Measurements from ENCODE around the gene PPM1A. TPM values are rescaled to one million over a fixed set of nuclear protein-coding genes. Genes with fewer than 3 reads are reported as not detected.

Gene PPM1A
- total RNA-seq, 1 experiment from 2014 or later: 69.3 TPM

- Histone ChIP-seq H2AFZ (ENCODE audit: low read length) (no peak overlapping the region), H3K27me3 (ENCODE audit: low read length) (no peaks in the 10 kb centered on the region), H3K27ac (ENCODE audit: low read length) (no peak overlapping the region), H3K4me2 (ENCODE audit: low read length) (no peak overlapping the region), H3K9me2 (replicated peaks; ENCODE audit: low read length) (no peaks in the 10 kb centered on the region), H3K9me3 (ENCODE audit: low read length) (no peaks in the 10 kb centered on the region), H3K36me3 (ENCODE audit: low read depth, low read length) (0 out of 2 replicates have a peak, but pooled peaks cover 3% of the 10 kb centered on the region), H3K9ac (ENCODE audit: low read length) (no peak overlapping the region), H3K4me3 (ENCODE audit: low read length) (no peak overlapping the region), H3K79me2 (ENCODE audit: low read length) (peaks cover 81% of the 10 kb centered on the region), H4K20me1 (ENCODE audit: low read length) (peaks cover 30% of the 10 kb centered on the region), H3F3A (ENCODE audit: low read length, unreplicated experiment) (no peaks in the 10 kb centered on the region), H3K4me1 (ENCODE audit: insufficient read depth, low read length) (peaks cover 8% of the 10 kb centered on the region; the same call in 1 of the 2 replicates)
- no TSS peak for BruUV-seq (replicated peaks)
- ChIA-PET CTCF (no interaction called here), POLR2A (ENCODE audit: unreplicated experiment) (interaction anchor here (0.7 kb wide), 1 partner anchor 482 kb away, joined by 3 read pairs; no protein-coding TSS in a partner anchor)
- intact Hi-C loops (cut with micrococcal nuclease): no loop called here
- DNase-seq (no peak), ATAC-seq (no peak)
- no peak for TF ChIP-seq EZH2phosphoT487 (IDR thresholded peaks at IDR 0.05; ENCODE audit: borderline replicate concordance, low read length)
- no peak for TF ChIP-seq CTCF (conservative IDR thresholded peaks at IDR 0.05; ENCODE audit: low read depth, low read length)
- TF ChIP-seq EZH2 (IDR thresholded peaks at IDR 0.05; ENCODE audit: low read length, unreplicated experiment): no peak
Measured at GRCh38 chr14:60273956-60274355, 24.9 kb downstream of the PPM1A start.

- no peak overlapping the region for H3K4me2 ChIP-seq (ENCODE audit: low read length)
- H3K4me1 ChIP-seq (ENCODE audit: insufficient read depth, low read length): peaks cover 8% of the 10 kb centered on the region; the same call in 1 of the 2 replicates
- peaks cover 76% of the 10 kb centered on the region for H3K79me2 ChIP-seq (ENCODE audit: low read length)
- no peak for DNase-seq
- ChIA-PET POLR2A (ENCODE audit: unreplicated experiment) (interaction anchor here (0.6 to 0.7 kb wide), 3 partner anchors 8 to 482 kb away, joined by 3 to 9 read pairs (median 3); no protein-coding TSS in a partner anchor), CTCF (no interaction called here)
- no peaks in the 10 kb centered on the region for H3K27me3 ChIP-seq (ENCODE audit: low read length)
- H4K20me1 ChIP-seq (ENCODE audit: low read length): peaks cover 30% of the 10 kb centered on the region
- no peaks in the 10 kb centered on the region for H3K9me2 ChIP-seq (replicated peaks; ENCODE audit: low read length)
- H3K9ac ChIP-seq (ENCODE audit: low read length): no peak overlapping the region
- ATAC-seq: no peak
- no peak overlapping the region for H3K4me3 ChIP-seq (ENCODE audit: low read length)
- TF ChIP-seq EZH2 (IDR thresholded peaks at IDR 0.05; ENCODE audit: low read length, unreplicated experiment) (no peak), CTCF (conservative IDR thresholded peaks at IDR 0.05; ENCODE audit: low read depth, low read length) (no peak), EZH2phosphoT487 (IDR thresholded peaks at IDR 0.05; ENCODE audit: borderline replicate concordance, low read length) (no peak)
- BruUV-seq (replicated peaks): no TSS peak
- H3K9me3 ChIP-seq (ENCODE audit: low read length): no peaks in the 10 kb centered on the region
- H2AFZ ChIP-seq (ENCODE audit: low read length): no peak overlapping the region
- no peak overlapping the region for H3K27ac ChIP-seq (ENCODE audit: low read length)
- H3K36me3 ChIP-seq (ENCODE audit: low read depth, low read length): 0 out of 2 replicates have a peak, but pooled peaks cover 3% of the 10 kb centered on the region
- no peaks in the 10 kb centered on the region for H3F3A ChIP-seq (ENCODE audit: low read length, unreplicated experiment)
- intact Hi-C loops (cut with micrococcal nuclease): no loop called here
Measured at GRCh38 chr14:60274448-60274847, 25.4 kb downstream of the PPM1A start.

GRCh38 chr14:60275932-60276331, 26.9 kb downstream of the PPM1A start:
- 0 out of 2 replicates have a peak, but pooled peaks have one; percentile 22 for ATAC-seq
- intact Hi-C loops (cut with micrococcal nuclease): no loop called here

More at GRCh38 chr14:60275932-60276331, 26.9 kb downstream of the PPM1A start:
- Histone ChIP-seq H3K4me3 (ENCODE audit: low read length) (no peak overlapping the region), H3K9ac (ENCODE audit: low read length) (no peak overlapping the region), H4K20me1 (ENCODE audit: low read length) (peaks cover 30% of the 10 kb centered on the region), H3K79me2 (ENCODE audit: low read length) (peaks cover 73% of the 10 kb centered on the region), H2AFZ (ENCODE audit: low read length) (no peak overlapping the region), H3F3A (ENCODE audit: low read length, unreplicated experiment) (no peaks in the 10 kb centered on the region), H3K27ac (ENCODE audit: low read length) (no peak overlapping the region), H3K27me3 (ENCODE audit: low read length) (no peaks in the 10 kb centered on the region), H3K9me2 (replicated peaks; ENCODE audit: low read length) (no peaks in the 10 kb centered on the region), H3K4me1 (ENCODE audit: insufficient read depth, low read length) (peaks cover 8% of the 10 kb centered on the region; the same call in 1 of the 2 replicates), H3K9me3 (ENCODE audit: low read length) (no peaks in the 10 kb centered on the region), H3K36me3 (ENCODE audit: low read depth, low read length) (0 out of 2 replicates have a peak, but pooled peaks cover 3% of the 10 kb centered on the region), H3K4me2 (ENCODE audit: low read length) (no peak overlapping the region)
- ChIA-PET POLR2A (ENCODE audit: unreplicated experiment) (interaction anchor here (0.5 kb wide), 1 partner anchor 27 kb away, joined by 3 read pairs; the partner anchor contains the start of gene PPM1A), CTCF (no interaction called here)
- DNase-seq: no peak
- TF ChIP-seq EZH2phosphoT487 (IDR thresholded peaks at IDR 0.05; ENCODE audit: borderline replicate concordance, low read length) (no peak), CTCF (conservative IDR thresholded peaks at IDR 0.05; ENCODE audit: low read depth, low read length) (no peak)
- BruUV-seq (replicated peaks): no TSS peak

Data from PC-3 (cell line).